Neural progenitor cell (in vitro differentiated cells): ENCODE results near the gene TASP1. TPM values are rescaled to one million over a fixed set of nuclear protein-coding genes. Genes with fewer than 3 reads are reported as not detected.
A peak's percentile ranks its signal among the peaks of the same experiment; 100 is the strongest.

Experiments used
- DNase-seq: peaks from one replicate; pipeline ENCODE4 v3.0.0-alpha.2; 2016; ENCODE audit warnings: low spot score
- H2AFZ ChIP-seq: fragments of 200-600 bp; sonication (generic); replicated peaks from 2 replicates; pipeline ENCODE4 v1.6.1; 2016; ENCODE audit warnings: antibody characterized with exemption
- H3F3A ChIP-seq: fragments of 200-600 bp; sonication (generic); 2 replicates; pipeline ENCODE4 v1.6.1; 2016; ENCODE audit warnings: antibody characterized with exemption, low read depth
- H3K27ac ChIP-seq: fragments of 200-600 bp; sonication (generic); 2 replicates; pipeline ENCODE4 v1.5.1; 2016; ENCODE audit warnings: mild to moderate bottlenecking
- H3K27me3 ChIP-seq: fragments of 200-600 bp; sonication (generic); 2 replicates; pipeline ENCODE4 v1.6.1; 2016; ENCODE audit warnings: mild to moderate bottlenecking, moderate library complexity
- H3K36me3 ChIP-seq: fragments of 200-600 bp; sonication (generic); 2 replicates; pipeline ENCODE4 v1.5.1; 2016
- H3K4me1 ChIP-seq: fragments of 200-600 bp; sonication (generic); 2 replicates; pipeline ENCODE4 v1.6.1; 2016; ENCODE audit warnings: mixed run types
- H3K4me2 ChIP-seq: fragments of 200-600 bp; sonication (generic); 2 replicates; pipeline ENCODE4 v1.6.1; 2016
- H3K4me3 ChIP-seq: fragments of 200-600 bp; sonication (generic); 2 replicates; pipeline ENCODE4 v1.5.1; 2016
- H3K79me2 ChIP-seq: fragments of 200-600 bp; sonication (generic); 2 replicates; pipeline ENCODE4 v1.6.1; 2016; ENCODE audit warnings: low read depth
- H3K9ac ChIP-seq: fragments of 200-600 bp; sonication (generic); 2 replicates; pipeline ENCODE4 v1.6.1; 2016
- H3K9me3 ChIP-seq: fragments of 200-600 bp; sonication (generic); 2 replicates; pipeline ENCODE4 v1.5.1; 2016; ENCODE audit warnings: low read depth
- H4K20me1 ChIP-seq: fragments of 200-600 bp; sonication (generic); 2 replicates; pipeline ENCODE4 v1.6.1; 2016; ENCODE audit warnings: low read depth
- H3K27ac Mint-ChIP-seq: 3 replicates; pipeline ENCODE4 v1.8.0; 2021; ENCODE audit warnings: mixed read lengths
- H3K27me3 Mint-ChIP-seq: 2 replicates; pipeline ENCODE4 v1.8.0; 2022; ENCODE audit warnings: low read depth, mild to moderate bottlenecking, inconsistent platforms, moderate library complexity, mixed read lengths; ENCODE audit not compliant: insufficient read depth
- H3K36me3 Mint-ChIP-seq: 3 replicates; pipeline ENCODE4 v1.8.0; 2021; ENCODE audit warnings: mixed read lengths
- H3K4me1 Mint-ChIP-seq: 3 replicates; pipeline ENCODE4 v1.8.0; 2021; ENCODE audit warnings: mixed read lengths
- H3K4me3 Mint-ChIP-seq: 3 replicates; pipeline ENCODE4 v1.8.0; 2021; ENCODE audit warnings: mild to moderate bottlenecking, moderate library complexity, mixed read lengths
- H3K9me3 Mint-ChIP-seq: 3 replicates; pipeline ENCODE4 v1.8.0; 2020; ENCODE audit warnings: mixed read lengths
- CTCF ChIP-seq: fragments of 200-600 bp; sonication (generic); IDR thresholded peaks from 2 replicates; pipeline ENCODE4 v1.5.1; 2017; ENCODE audit warnings: antibody characterized with exemption, mild to moderate bottlenecking
- EZH2 ChIP-seq: fragments of 200-600 bp; sonication (generic); IDR thresholded peaks from 2 replicates; pipeline ENCODE4 v1.6.1; 2017; ENCODE audit warnings: antibody characterized with exemption, mild to moderate bottlenecking, moderate library complexity
- EZH2phosphoT487 ChIP-seq: fragments of 200-600 bp; sonication (generic); IDR thresholded peaks from 2 replicates; pipeline ENCODE4 v1.6.1; 2017; ENCODE audit warnings: antibody characterized with exemption
- total RNA-seq: library from RNA; depleted of rRNA; stranded (reverse); fragments of >200 nt; gene quantifications from 2 replicates; pipeline ENCODE4 v1.2.3, GENCODE V29; 2015; ENCODE audit warnings: low replicate concordance

Gene TASP1
- total RNA-seq, 1 donor from 2014 or later, result 9.6 TPM

DNA sequence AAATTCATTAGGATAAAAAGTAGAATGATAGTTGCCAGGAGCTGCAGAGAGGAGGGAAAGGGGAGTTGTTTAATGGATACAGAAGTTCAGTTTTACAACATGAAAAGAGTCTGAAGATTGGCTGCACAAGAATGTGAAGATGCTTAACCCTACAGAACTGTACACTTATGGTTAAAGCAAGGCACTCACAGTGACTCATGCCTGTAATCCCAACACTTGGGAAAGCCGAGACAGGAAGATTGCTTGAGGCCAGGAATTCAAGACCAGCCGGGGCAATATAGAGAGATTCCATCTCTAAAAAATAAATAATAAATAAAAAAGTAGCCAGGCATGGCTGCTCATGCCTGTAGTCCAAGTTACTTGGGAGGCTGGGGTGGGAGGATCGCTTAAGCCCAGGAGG, 174.0 kb downstream of the TASP1 start:
- Histone ChIP-seq H3K27ac (no peak overlapping the region), H4K20me1 (no peaks in the 10 kb centered on the region), H3K9ac (no peak overlapping the region), H3K27me3 (no peaks in the 10 kb centered on the region), H3K4me1 (no peaks in the 10 kb centered on the region), H3K4me2 (no peak overlapping the region), H2AFZ (no peak overlapping the region), H3K79me2 (no peaks in the 10 kb centered on the region), H3K36me3 (no peaks in the 10 kb centered on the region), H3K9me3 (no peaks in the 10 kb centered on the region), H3K4me3 (no peak overlapping the region), H3F3A (no peaks in the 10 kb centered on the region)
- H3K36me3 Mint-ChIP-seq, result peaks cover 2% of the 10 kb centered on the region
- no peaks in the 10 kb centered on the region for H3K27me3 Mint-ChIP-seq
- no peak for TF ChIP-seq EZH2
- no peak for TF ChIP-seq EZH2phosphoT487
- no peak for TF ChIP-seq CTCF
- no peak overlapping the region for H3K4me3 Mint-ChIP-seq
- no peak overlapping the region for H3K27ac Mint-ChIP-seq
- no peaks in the 10 kb centered on the region for H3K4me1 Mint-ChIP-seq
- no peak for DNase-seq
- H3K9me3 Mint-ChIP-seq, result peaks cover 2% of the 10 kb centered on the region

DNA sequence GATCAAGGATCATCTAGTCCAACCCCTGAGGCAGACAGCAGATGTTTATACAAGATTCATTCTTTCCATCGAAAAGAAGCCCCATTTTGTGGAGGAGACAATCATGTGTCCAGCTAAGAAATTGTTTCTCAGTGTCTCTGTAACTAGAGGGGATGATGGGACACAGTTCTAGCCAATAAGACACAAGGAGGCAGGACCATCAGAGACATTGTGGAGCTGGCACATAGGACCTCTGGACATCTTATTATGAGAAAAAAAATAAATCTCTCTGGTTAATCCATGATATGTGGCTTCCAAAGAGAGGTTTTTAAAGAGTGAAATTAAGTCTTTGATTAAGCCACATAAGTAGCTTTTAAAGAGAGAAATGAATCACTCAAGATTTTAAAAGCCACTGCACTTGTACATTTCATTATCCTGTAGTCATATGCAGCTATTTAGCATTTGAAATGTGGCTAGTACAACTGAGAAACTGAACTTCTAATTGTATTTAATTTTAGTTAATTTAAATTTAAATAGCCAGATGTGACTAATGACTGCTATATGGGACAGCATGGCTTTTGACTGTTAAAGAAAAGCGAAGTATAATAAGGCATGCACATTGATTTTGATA, 176.8 kb downstream of the TASP1 start:
- Histone ChIP-seq H3K27me3 (no peaks in the 10 kb centered on the region), H3K9ac (no peak overlapping the region), H3K27ac (no peak overlapping the region), H3K4me2 (no peak overlapping the region), H3K36me3 (no peaks in the 10 kb centered on the region), H3K9me3 (no peaks in the 10 kb centered on the region), H3K4me3 (no peak overlapping the region), H4K20me1 (no peaks in the 10 kb centered on the region), H2AFZ (no peak overlapping the region), H3K79me2 (no peaks in the 10 kb centered on the region), H3F3A (no peaks in the 10 kb centered on the region), H3K4me1 (no peaks in the 10 kb centered on the region)
- Mint-ChIP-seq H3K27me3 (no peaks in the 10 kb centered on the region), H3K9me3 (no peaks in the 10 kb centered on the region), H3K36me3 (no peaks in the 10 kb centered on the region), H3K4me1 (no peaks in the 10 kb centered on the region), H3K27ac (no peak overlapping the region), H3K4me3 (no peak overlapping the region)
- no peak for TF ChIP-seq CTCF
- TF ChIP-seq EZH2, result no peak
- TF ChIP-seq EZH2phosphoT487, result no peak
- DNase-seq, result no peak

DNA sequence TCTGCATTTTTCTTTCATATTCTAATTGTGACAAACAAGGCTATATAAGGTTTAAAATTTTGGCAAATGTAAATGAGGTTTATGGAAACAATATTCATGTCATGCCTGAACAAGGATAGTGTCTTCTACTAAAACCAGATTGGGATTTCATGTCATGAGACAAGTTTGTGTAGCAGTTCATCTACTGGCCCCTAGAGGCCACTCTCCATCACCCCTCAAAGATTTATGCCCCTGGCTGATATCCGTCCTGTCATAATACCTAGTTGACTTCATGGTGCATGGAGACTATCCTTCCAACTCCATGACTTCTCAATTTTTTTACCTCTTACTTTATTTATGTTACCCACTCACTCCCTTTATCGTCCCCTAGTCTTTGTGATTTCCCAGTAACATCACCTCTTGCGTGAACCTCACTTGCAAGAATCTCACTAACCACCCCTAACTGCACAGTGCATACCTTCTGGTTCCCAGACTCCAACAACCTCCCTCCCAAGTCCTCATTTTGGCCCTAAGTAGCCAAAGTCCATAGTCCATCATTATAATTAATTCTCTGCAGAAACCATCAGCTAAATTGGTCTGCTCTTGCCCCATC, 179.8 kb downstream of the TASP1 start:
- no peaks in the 10 kb centered on the region for H3K36me3 Mint-ChIP-seq
- Histone ChIP-seq H3K27ac (no peak overlapping the region), H3K36me3 (no peaks in the 10 kb centered on the region), H3K9ac (no peak overlapping the region), H3K4me2 (no peak overlapping the region), H4K20me1 (no peaks in the 10 kb centered on the region), H3K9me3 (no peaks in the 10 kb centered on the region), H3K4me3 (no peak overlapping the region), H2AFZ (no peak overlapping the region), H3F3A (no peaks in the 10 kb centered on the region), H3K79me2 (no peaks in the 10 kb centered on the region), H3K27me3 (no peaks in the 10 kb centered on the region), H3K4me1 (no peaks in the 10 kb centered on the region)
- peaks cover 2% of the 10 kb centered on the region for H3K4me1 Mint-ChIP-seq
- DNase-seq, result peak; percentile 58
- no peaks in the 10 kb centered on the region for H3K9me3 Mint-ChIP-seq
- H3K4me3 Mint-ChIP-seq, result no peak overlapping the region
- H3K27ac Mint-ChIP-seq, result no peak overlapping the region
- TF ChIP-seq EZH2phosphoT487 (no peak), EZH2 (no peak), CTCF (peak; percentile 82)
- no peaks in the 10 kb centered on the region for H3K27me3 Mint-ChIP-seq
